Activated naive CD8-positive, alpha-beta T cell treated with anti-CD3 and anti-CD28 coated beads, Interleukin-2, amount 50 U/mL, for 16 hours (primary cell): ENCODE results near the gene SLC6A20.
"Not testable (repeated sequence)": the region's sequence is repeated elsewhere in the genome, so short reads cannot be mapped to it uniquely, and the experiment has no call there.

Experiments used
- DNase-seq: peaks from one replicate; pipeline ENCODE4 v3.0.0-alpha.2; 2020; ENCODE audit warnings: low read depth, low spot score

The SLC6A20 gene

DNA sequence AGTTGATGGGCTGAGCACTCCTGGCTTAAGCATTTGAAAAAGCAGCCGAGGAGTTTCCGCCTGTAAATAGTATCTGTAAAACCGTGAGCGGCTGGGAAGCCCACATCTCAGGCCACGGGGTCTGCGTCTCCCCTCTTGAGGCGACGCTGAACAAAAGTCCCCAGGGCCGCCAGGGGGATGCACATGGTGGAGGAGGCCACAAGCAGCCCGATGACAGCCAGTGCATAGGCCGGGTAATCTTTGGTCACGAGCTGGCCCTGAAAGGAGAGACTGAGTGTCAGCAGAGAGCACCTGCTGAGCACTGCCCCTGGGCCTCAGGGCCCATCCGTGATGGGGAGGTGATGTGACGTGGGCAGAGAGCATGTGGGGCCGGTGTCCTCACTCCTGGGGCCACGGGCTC lies 37.5 kb downstream of the SLC6A20 start:
- DNase-seq, result no peak

DNA sequence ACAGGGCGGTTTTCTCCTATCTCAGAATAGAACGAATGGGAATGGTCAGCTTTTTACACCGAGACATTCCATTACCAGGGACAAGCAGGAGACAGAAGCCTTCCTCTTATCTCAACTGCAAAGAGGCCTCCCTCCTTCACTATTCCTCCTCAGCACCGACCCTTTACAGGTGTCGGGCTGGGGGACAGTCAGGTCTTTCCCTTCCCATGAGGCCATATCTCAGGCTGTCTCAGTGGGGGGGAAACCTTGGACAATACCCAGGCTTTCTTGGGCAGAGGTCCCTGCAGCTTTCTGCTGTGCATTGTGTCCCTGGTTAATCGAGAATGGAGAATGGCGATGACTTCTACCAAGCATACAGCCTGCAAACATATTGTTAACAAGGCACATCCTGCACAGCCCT lies 39.2 kb downstream of the SLC6A20 start:
- not testable (repeated sequence) for DNase-seq

DNA sequence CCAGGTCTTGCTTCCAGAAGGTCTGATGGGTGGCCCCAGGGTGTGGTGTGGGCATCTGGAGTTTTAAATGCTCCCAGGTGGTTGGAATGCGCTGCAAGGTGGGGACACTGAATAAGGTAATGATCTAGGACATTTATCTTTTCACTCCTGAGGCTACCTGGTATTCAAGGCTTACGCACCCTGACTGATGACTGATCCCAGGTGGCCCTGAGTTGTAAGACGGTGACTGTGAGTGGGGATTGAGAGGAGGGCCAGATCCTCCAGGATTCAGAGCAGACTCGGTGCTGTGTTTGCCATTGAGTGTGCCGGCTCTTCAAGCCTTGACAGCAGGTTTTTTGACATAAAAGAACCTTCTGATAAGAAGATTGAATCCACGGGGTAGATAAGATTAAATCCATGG lies 40.3 kb downstream of the SLC6A20 start:
- DNase-seq, result no peak

DNA sequence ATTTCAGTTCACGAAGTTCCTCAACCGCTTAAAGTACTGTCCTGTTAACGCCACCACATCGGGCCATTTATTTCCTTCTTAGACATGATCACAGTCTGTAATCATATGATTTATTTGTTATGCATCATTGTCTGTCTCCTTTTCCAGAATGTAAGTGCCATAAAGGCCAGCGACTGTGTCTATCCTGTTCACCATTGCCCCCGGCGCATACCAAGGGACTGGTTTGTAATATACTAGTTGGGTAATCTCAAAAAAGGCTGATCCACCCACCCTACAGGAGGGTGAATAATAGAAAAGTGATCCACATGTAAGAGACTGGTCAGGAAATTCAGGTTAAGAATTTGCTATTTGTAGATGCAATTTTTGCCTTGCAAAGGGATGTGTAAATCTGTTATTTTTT lies 41.9 kb downstream of the SLC6A20 start:
- no peak for DNase-seq

DNA sequence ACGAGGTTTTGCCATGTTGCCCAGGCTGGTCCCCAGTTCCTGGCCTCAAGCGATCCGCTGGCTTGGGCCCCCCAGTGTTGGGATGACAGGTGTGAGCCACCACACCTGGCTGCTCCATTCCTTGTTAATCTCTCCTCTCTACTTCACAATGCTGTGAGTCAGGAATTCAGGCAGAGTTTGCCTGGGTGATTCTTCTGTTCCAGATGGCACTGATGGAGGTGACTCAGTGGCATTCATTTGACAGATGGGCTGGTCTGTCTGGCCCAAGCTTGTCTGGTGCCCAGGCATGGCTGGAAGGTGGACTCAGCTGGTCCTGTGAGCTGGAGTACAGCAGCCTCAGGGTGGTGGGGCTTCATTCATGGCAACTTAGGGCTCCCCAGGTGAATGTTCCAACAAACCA lies 43.2 kb downstream of the SLC6A20 start:
- DNase-seq, result no peak

DNA sequence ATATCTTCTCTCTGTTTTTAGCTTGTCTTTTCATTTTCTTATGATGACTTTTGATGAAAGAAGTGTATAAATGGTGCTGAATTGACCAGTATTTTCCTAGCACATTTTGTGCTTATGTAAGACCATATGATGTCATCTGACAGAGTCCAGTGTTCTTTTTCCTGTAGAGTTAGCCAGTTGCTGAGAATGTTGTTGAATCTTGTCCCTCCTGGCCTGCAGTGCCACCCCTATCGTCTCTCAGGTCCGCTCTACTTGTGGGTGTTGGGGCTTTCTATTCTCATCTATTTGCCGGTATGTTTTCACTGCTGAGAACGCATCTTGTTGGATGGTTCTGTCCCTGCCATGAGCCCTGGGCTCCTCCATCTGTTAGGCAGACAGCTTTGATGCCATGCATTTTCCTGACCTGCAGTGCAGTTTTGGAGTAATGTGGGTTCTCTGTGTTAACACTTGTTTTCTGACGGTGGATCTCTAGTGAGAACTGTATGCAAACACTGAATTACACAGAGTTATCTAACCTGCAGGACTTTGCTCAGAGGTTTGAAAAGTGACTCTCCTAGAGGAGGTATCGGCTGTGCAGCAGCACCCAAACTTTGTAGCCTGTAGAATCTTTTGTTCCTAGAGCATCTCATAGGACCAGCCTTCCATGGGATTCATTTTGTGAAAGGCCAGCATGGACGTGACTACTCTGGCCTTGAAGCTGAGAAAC lies 44.6 kb downstream of the SLC6A20 start:
- no peak for DNase-seq

DNA sequence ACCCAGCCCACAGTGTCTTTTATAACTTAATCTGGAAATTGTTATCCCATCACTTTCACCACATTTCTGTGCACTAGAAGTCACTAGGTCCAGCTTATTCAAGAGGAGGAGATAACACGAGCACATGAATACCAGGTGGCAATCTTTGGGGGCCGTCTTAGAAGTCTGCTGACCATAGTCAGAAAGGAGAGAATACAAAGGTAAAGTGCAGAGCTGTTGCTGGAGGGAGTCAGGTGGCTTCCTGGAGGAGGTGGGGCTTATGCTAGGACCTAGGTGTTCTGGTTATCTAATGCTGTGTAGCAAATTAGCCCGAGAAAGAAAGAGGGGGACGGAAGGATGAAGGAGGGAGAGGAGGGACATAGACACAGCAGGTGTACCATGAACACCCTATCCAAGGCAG lies 46.5 kb downstream of the SLC6A20 start:
- DNase-seq, result no peak

DNA sequence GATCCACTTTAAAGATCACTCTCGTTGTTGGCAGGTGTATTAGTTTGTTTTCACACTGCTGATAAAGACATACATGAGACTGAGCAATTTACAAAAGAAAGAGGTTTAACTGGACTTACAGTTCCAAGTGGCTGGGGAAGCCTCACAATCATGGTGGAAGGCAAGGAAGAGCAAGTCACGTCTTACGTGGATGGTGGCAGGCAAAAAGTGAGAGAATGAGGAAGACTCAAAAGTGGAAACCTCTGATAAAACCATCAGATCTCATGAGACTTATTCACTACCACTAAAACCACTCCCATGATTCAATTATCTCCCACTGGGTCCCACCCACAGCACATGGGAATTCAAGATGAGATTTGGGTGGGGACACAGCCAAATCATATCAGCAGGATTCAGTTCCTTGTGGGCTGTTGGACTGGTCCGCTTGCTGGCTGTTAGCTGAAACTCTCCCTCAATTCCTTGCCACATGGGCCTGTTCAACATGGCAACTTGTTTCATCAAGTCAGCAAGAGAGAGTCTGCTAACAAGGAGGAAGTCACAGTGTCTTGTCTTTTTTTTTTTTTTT lies 47.2 kb downstream of the SLC6A20 start:
- DNase-seq, result not testable (repeated sequence)

DNA sequence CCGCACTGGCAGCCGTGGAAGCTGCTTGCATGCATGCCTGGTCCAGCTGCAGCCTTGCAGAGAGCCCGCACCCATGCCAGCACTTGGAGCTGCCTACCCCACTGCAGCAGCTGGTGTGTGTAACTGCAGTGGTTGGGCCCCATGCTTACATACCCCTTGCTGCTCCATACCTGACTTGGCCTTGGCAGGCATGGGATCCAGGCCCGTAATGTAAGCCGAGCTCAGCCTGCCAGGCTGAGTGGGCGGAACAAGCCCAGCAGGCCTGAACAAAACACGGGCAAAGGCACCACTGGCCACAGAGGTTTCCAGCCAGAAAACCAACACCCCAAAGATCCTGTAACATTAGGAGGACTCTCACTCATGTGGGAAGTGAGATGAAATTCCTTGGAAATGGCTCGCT lies 48.3 kb downstream of the SLC6A20 start:
- no peak for DNase-seq

DNA sequence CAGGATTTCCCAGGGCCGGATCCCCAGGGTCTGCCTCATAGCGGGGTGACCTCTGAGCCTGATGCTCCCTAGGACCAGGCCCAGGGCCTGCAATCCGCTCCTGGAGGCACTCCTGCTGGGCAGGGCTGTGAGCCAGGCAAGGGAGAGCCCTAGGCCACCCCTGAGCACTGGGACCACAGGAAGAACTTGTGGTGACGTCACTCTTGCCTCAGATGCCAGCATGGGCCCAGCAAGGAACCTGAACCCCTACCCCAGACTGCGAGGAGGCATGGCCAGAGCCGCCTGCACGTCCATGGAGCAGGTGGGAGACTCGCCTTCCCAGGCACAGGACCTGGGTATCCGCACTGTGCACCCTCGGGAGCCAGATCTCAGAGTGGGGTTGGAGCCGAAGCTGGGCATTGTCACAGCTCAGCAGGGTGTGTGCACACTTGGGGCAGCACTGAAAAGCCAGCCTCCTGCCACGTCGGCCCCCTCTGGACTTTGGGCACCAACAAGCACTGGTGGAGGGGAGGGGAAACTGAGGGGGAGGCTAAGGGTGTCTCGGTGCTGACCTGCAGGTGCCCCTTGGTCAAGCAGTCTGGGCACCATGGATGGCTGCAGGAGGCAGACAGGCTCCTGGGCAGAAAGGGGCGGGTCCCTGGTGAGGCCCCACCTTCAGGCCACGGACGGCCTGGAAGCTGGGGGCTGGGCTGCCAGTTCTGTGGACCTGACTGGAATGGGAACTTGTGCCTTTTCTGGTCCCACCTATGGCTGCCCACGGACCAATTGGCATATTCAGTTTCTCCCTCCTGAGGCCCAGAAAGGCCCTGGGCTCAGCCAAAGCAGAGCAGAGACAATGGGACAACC lies 49.3 kb downstream of the SLC6A20 start:
- DNase-seq, result no peak

DNA sequence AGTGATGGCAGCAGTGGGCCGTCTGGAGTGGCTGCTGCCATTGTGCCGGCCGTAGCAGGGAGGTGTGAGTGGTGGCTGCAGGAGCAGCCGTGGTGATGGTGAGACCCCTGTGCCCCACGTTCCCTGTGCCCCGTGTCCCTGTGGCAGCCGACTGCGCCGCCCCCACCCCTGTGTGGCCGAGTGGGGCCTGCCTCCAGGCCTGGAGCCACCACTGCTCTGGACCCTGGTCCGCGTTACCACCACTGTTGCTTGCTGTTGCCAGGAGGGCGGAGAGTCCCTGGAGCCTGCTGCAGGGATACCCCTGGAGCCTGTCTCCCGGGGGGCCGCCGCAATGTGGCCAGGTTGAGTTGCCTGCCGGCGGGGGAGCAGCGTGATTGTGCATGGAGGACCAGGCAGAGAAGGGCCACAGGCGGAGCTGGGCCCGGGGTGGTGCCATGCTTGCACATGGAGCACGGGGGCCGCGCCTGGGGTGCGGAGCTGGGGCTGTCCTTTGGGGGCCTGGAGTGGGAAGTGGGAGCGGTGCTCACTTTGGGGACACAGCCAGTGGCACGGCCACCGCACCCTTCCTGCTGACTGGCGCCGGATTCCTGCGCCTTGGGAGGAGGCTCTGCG lies 50.1 kb downstream of the SLC6A20 start:
- no peak for DNase-seq

DNA sequence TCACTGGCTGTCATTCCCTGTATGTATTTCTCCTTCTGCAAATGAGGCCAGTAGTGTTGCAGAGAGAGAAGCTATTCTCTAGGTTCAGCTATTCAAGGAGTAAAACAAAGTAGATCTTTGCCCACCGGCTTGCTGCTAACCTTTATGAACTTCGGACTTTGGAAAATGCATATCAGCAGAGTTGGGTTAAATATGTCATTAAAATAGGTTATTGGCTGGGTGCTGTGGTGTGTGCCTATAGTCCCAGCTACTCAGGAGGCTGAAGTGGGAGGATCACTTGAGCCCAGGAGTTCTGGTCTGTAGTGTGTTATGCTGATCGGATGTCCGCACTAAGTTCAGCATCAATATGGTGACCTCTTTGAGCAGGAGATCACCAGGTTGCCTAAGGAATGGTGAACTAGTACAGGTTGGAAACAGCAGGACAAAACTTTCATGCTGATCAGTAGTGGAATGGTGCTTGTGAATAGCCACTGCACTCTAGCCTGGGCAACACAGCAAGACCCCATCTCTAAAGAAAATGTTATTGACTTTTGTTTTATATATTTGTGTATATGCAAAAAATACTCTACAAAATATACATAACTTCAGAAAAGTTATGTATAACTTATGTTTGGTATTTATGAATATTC lies 53.8 kb downstream of the SLC6A20 start:
- no peak for DNase-seq

DNA sequence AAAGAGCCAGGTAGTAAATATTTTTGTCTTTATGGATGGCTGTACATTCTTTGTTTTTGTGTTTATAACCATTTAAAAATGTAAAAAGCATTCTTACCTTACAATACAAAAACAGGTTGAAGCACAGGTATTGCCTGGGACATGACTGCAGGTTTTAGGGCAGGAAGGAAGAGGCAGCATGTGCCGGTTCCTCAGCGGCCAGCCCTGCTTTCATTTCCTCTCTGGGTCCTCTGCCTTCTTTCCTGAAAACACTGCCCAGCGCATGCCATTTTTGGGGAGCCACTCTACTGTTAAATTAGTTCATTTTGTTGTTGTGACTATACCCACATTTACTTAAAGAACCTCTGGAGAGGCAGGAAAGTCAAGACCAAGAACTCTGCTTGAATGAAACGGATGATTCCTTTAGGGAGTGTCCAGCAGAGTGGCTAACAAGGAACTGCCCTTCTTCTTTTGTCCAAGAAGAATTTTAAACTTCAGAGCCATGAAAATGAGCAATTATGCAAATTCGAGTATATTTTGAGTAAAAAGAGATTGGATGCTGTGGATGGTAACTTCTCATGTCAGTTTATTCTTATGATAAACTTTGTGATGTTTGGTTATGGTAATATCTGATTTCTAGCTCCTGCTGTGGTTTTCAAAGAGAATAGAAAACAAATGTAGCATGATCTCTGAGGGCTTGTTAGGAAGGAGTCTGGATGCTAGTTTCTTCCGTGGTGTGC lies 54.4 kb downstream of the SLC6A20 start:
- no peak for DNase-seq

DNA sequence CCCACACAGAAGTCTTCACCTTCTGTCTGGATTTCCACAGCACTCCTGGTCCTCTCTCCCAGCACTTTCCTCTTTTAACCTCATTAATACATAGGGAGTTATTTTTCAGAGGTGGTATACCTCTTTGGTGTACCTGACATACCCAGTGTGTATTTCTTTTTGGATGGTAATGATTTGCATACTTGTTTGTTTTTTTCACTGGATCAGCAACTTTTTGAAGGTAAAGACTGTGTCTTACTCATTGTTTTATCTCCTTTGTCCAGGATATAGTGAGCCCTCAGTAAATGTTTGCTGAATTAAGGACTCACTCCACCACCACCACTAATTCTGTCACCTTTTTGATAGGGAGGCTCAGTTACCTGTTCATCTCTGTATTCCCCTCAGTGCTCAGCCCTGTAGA lies 55.1 kb downstream of the SLC6A20 start:
- no peak for DNase-seq

DNA sequence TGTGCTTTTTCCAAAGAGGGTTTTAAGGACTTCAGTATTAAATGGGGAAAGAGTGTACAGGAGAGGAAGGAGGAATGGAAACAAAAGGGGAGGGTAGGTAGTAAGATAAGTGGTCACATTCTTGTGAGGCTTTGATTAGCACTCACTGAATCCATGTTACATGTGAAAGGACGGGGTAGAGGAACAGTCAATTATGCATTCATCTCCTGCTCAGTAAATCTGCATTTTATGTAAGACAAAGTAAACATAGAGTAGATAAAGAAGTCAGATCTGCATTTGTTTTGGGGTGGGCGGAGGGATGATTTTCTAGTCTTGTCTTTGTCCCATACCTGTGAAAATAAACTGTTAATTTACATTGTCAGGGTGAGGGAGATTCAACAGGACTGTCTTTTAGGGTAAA lies 56.3 kb downstream of the SLC6A20 start:
- DNase-seq, result no peak

DNA sequence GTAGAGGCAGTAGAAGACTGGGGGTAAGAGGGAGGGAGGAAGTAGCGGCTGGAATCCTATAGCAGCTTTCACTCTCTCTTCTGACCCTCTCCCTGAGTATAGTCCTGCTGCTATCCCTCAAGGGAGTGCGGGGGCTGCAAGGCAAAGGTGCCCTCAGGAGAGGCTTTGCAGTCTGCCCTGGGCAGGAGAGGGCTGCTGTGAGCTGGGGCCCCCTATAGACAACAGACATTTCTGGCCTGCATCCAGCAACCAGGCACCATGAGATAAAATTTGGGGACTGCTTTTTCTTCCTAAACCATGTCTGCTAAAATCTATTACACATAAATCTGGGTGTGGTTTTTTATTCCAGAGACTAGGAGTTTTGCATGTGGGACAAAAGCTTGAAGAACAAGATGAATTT lies 59.1 kb downstream of the SLC6A20 start:
- no peak for DNase-seq

DNA sequence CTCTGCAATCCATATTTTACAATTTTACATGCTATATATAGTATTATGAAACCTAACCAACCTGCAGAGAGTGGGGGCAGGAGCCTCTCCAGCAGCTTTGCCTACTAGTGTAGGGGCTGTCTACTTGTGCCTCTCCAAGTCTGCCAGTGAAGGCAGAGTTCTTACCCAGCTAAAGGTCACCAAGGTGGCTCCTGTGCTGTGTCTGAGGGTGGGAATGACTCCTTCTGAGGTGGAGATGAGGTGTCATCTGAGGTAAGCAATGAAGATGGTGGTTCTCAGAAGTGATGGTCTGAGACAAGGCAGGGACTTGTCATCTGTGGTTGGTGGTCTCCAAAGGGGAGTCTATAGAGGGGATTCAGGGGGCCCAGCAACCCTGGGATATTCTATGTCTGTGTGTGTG lies 59.6 kb downstream of the SLC6A20 start:
- no peak for DNase-seq

DNA sequence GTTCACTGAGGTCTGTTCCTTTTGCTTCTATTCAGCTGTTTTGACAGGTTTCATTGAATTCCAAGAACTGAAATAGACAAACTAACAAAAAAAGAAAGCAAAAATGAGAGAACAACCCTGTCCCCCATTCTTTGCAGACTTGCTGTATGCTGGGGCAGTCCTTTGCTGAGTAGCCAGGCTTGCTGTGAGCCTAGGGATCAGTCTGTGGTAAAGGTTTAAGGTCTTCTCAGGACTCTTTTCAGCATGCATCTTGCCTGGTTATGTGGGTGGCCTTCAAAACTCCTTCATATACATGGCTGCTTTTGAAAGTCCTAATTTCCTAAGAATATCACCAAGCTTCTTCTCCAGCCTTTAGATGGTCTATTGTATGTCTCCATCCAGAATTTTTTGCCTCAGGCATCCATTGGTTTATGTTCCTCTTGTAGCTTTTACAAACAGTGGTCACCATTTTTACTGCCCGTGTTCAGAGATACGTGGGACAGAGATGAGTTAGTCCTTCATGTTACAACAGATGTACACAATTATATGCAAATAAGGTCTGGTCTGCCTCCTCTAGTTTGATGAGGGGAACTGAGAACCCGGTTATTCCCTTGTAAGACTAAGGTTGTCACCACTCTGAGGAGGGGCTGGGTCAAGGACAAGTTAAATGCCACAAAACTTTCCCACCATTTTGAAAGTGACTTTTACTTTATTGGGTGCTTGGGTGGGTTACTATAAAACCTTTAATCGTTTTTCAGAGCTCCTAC lies 65.8 kb downstream of the SLC6A20 start:
- DNase-seq, result no peak

DNA sequence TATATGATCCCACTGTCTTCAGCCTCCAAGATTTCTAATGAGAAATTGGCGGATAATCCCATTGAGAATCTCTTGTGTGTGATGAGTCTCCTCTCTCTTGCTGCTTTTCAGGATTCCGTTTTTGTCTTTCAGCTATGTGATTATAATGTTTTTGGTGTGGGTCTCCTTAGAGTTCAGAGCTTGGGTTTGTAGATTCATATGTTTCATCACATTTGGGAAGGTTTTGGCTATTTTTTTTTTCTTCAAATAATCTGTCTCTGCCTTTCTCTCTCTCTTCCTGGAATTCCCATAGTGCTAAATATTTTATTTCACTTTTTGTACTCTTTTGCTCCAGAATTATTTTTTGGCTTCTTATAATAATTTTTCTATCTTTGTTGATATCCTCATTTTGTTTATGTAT lies 66.7 kb downstream of the SLC6A20 start:
- DNase-seq, result no peak

DNA sequence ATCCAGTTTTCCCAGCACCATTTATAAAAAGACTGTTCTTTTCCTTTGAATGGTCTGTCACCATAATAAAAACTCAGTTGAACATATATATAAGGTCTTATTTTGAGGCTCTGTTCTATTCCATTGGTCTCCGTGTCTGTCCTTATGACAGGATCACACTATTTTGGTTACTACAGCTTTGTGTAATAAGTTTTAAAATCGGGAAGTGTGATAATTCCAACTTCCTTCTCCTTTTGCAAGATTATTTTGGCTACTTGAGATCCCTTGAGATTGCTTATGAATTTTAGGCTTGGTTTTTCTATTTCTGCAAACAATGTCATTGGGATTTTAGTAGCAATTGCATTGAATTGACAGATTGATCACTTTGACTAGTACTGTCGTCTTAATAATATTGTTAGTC lies 71.4 kb downstream of the SLC6A20 start:
- no peak for DNase-seq
